GM19467 (cell line): ENCODE results near the gene KCNJ14.
"Not testable (repeated sequence)": the region's sequence is repeated elsewhere in the genome, so short reads cannot be mapped to it uniquely, and the experiment has no call there.

Source experiments
- ATAC-seq: cut with Tn5 transposase; IDR thresholded peaks from one replicate; pipeline ENCODE4 v1.9.1; 2021; ENCODE audit warnings: mild to moderate bottlenecking, moderate library complexity; ENCODE audit not compliant: unreplicated experiment

KCNJ14 gene

GRCh38 chr19:48486706-48487105 lies 31.3 kb downstream of the KCNJ14 start:
- not testable (repeated sequence) for ATAC-seq

- ATAC-seq, result no peak
These were observed 32.2 kb downstream of the KCNJ14 start for GRCh38 chr19:48487544-48487943.

- ATAC-seq, result no peak
These were observed 32.6 kb downstream of the KCNJ14 start for GRCh38 chr19:48487948-48488347.

GRCh38 chr19:48488478-48488877 lies 33.1 kb downstream of the KCNJ14 start:
- ATAC-seq, result not testable (repeated sequence)

- ATAC-seq, result peak; percentile 37
These were observed 34.3 kb downstream of the KCNJ14 start for GRCh38 chr19:48489608-48490216.

GRCh38 chr19:48490981-48491792 lies 35.8 kb downstream of the KCNJ14 start:
- no peak for ATAC-seq

- no peak for ATAC-seq
These were observed 36.4 kb downstream of the KCNJ14 start for GRCh38 chr19:48491793-48492123.

GRCh38 chr19:48492925-48493717 lies 37.7 kb downstream of the KCNJ14 start:
- ATAC-seq, result peak; percentile 57

GRCh38 chr19:48493718-48494401 lies 38.5 kb downstream of the KCNJ14 start:
- no peak for ATAC-seq

- ATAC-seq, result no peak
These were observed 40.0 kb downstream of the KCNJ14 start for GRCh38 chr19:48495396-48495795.

- ATAC-seq, result no peak
These were observed 41.8 kb downstream of the KCNJ14 start for GRCh38 chr19:48496959-48497727.

- no peak for ATAC-seq
These were observed 42.6 kb downstream of the KCNJ14 start for GRCh38 chr19:48497728-48498594.

- no peak for ATAC-seq
These were observed 43.4 kb downstream of the KCNJ14 start for GRCh38 chr19:48498595-48499311.

GRCh38 chr19:48499316-48500090 lies 44.1 kb downstream of the KCNJ14 start:
- ATAC-seq, result no peak

GRCh38 chr19:48500830-48501493 lies 45.6 kb downstream of the KCNJ14 start:
- no peak for ATAC-seq

GRCh38 chr19:48501494-48502349 lies 46.3 kb downstream of the KCNJ14 start:
- ATAC-seq, result no peak
